Lung (tissue), 12 donors: ENCODE results near the gene SRRD. TPM values are rescaled to one million over a fixed set of nuclear protein-coding genes. Genes with fewer than 3 reads are reported as not detected.

Experiments
- ATAC-seq: fragments of 200-7000 bp; cut with Tn5 transposase; one replicate; pipeline ENCODE4 v1.9.1; 2020; ENCODE audit warnings: moderate number of reproducible peaks; ENCODE audit not compliant: insufficient read depth, low FRiP score
- DNase-seq, 3 donors: peaks; one replicate each; pipeline ENCODE4 v3.0.0-alpha.2; 2013 to 2017
- H3K27ac ChIP-seq, 2 donors: one replicate each; pipeline ENCODE4 v1.5.1; 2013; ENCODE audit warnings: mild to moderate bottlenecking in 2 of 2, moderate library complexity in 2 of 2, control low read depth in 1 of 2, inconsistent platforms in 1 of 2, low read depth in 1 of 2, low read length in 1 of 2
- H3K27me3 ChIP-seq, 3 donors: one replicate each; pipeline ENCODE4 v1.5.1; 2013; ENCODE audit warnings: low read length in 2 of 3; ENCODE audit not compliant: control insufficient read depth in 3 of 3, insufficient read depth in 3 of 3
- H3K36me3 ChIP-seq, 4 donors: one replicate each; pipeline ENCODE4 v1.5.1; 2013; ENCODE audit warnings: low read length in 4 of 4, mild to moderate bottlenecking in 1 of 4, moderate library complexity in 1 of 4; ENCODE audit not compliant: control insufficient read depth in 4 of 4, insufficient read depth in 4 of 4
- H3K4me1 ChIP-seq, 5 donors: one replicate each; pipeline ENCODE4 v1.5.1; 2013; ENCODE audit warnings: low read length in 5 of 5, mild to moderate bottlenecking in 2 of 5, moderate library complexity in 1 of 5; ENCODE audit not compliant: control insufficient read depth in 5 of 5, insufficient read depth in 5 of 5
- H3K4me3 ChIP-seq: one replicate; pipeline ENCODE4 v1.5.1; 2013; ENCODE audit warnings: mild to moderate bottlenecking, control low read depth, moderate library complexity
- H3K9ac ChIP-seq, 2 donors: one replicate each; pipeline ENCODE4 v1.5.1; 2013; ENCODE audit warnings: low read length in 2 of 2, control low read depth in 1 of 2; ENCODE audit not compliant: insufficient read depth in 1 of 2
- H3K9me3 ChIP-seq, 4 donors: one replicate each; pipeline ENCODE4 v1.5.1; 2013; ENCODE audit warnings: low read length in 3 of 4, mild to moderate bottlenecking in 1 of 4, moderate library complexity in 1 of 4; ENCODE audit not compliant: control insufficient read depth in 4 of 4, insufficient read depth in 3 of 4
- WGBS, 2 donors: extraction: QIAGEN DNeasy Blood & Tissue Kit; methylation state at CpG; one replicate each; pipeline ENCODE4 v1.1.7; 2013; 5-methylcytosine and 5-hydroxymethylcytosine counted together
- polyA plus RNA-seq, 2 donors: library from polyadenylated mRNA; stranded (reverse); fragments of 200-250 nt; gene quantifications; one replicate each; pipeline ENCODE4 v1.2.1, GENCODE V29; 2013
- total RNA-seq, 2 donors: library from RNA; depleted of rRNA in 1 of 2; stranded (reverse); fragments of >200 nt in 1 of 2; gene quantifications; one replicate each; pipeline ENCODE4 v1.2.1, GENCODE V29; 2014 to 2021
- TF ChIP-seq, protein P1 (sequence below): IDR thresholded peaks from 2 replicates; pipeline ENCODE4 v1.5.1; 2012; ENCODE audit warnings: mild to moderate bottlenecking; ENCODE audit errors: control extremely low read depth, extremely low read depth
- donor health status: control.
- donor health status: control.
- donor health status: Bipolar disorder and iron deficiency.
- donor health status: healthy.
- donor health status: DM: yes; HTN: yes; CAD: no.

Gene SRRD
- total and polyA plus RNA-seq, 4 donors: 8.5 to 17.6 (median 13.7) TPM

- ATAC-seq: no peak
These were observed 51.4 kb downstream of the SRRD start for GRCh38 chr22:26534874-26535602.

DNA sequence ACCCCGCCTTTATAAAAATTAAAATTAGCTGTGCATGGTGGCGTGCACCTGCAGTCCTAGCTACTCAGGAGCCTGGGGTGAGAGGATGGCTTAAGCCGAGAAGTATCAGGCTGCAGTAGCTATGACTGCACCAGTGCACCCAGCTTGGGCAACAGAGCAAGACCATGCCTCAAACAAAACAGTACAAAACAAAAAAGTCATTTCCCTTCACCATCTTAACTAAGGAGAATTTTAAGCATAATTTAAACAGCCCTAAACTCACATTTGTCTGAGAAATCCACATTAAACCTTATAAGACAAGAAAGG, 51.9 kb downstream of the SRRD start:
- Histone ChIP-seq H3K27ac (no peak overlapping the region), H3K4me3 (no peak overlapping the region), H3K9ac (no peak overlapping the region), H3K36me3 (peaks cover 3 to 24% (median 11%) of the 10 kb centered on the region in 4 donors), H3K27me3 (no peaks in the 10 kb centered on the region), H3K4me1 (peaks cover 0 to 2% (median 0%) of the 10 kb centered on the region in 5 donors), H3K9me3 (no peaks in the 10 kb centered on the region)
- WGBS, 2 donors: 96 to 97% methylated on average over 3 of the region's 3 CpGs
- TF ChIP-seq, protein P1, sequence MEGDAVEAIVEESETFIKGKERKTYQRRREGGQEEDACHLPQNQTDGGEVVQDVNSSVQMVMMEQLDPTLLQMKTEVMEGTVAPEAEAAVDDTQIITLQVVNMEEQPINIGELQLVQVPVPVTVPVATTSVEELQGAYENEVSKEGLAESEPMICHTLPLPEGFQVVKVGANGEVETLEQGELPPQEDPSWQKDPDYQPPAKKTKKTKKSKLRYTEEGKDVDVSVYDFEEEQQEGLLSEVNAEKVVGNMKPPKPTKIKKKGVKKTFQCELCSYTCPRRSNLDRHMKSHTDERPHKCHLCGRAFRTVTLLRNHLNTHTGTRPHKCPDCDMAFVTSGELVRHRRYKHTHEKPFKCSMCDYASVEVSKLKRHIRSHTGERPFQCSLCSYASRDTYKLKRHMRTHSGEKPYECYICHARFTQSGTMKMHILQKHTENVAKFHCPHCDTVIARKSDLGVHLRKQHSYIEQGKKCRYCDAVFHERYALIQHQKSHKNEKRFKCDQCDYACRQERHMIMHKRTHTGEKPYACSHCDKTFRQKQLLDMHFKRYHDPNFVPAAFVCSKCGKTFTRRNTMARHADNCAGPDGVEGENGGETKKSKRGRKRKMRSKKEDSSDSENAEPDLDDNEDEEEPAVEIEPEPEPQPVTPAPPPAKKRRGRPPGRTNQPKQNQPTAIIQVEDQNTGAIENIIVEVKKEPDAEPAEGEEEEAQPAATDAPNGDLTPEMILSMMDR: no peak
- DNase-seq: no peak
- ATAC-seq: no peak

More at GRCh38 chr22:26534874-26535602, 51.4 kb downstream of the SRRD start:
- Histone ChIP-seq H3K36me3 (peaks cover 3 to 20% (median 10%) of the 10 kb centered on the region in 4 donors), H3K4me1 (peaks cover 0 to 2% (median 0%) of the 10 kb centered on the region in 5 donors), H3K4me3 (no peak overlapping the region), H3K9ac (peak overlapping the region in 1 of 2 donors; percentile 47), H3K9me3 (no peaks in the 10 kb centered on the region), H3K27ac (no peak overlapping the region), H3K27me3 (no peaks in the 10 kb centered on the region)
- 47 to 48% methylated on average over 13 of the region's 13 CpGs for whole genome bisulfite sequencing, 2 donors
- TF ChIP-seq, protein P1: no peak
- DNase-seq: no peak

GRCh38 chr22:26536056-26536761, 52.5 kb downstream of the SRRD start:
- H3K4me3 ChIP-seq: no peak overlapping the region
- TF ChIP-seq, protein P1: no peak
- ATAC-seq (no peak), DNase-seq (no peak)
- 94 to 97% methylated on average over 12 of the region's 12 CpGs for WGBS, 2 donors
- peaks cover 0 to 2% (median 0%) of the 10 kb centered on the region in 5 donors for H3K4me1 ChIP-seq
- H3K9me3 ChIP-seq: no peaks in the 10 kb centered on the region
- H3K9ac ChIP-seq: no peak overlapping the region
- no peak overlapping the region for H3K27ac ChIP-seq
- H3K36me3 ChIP-seq: peaks cover 3 to 29% (median 15%) of the 10 kb centered on the region in 4 donors
- no peaks in the 10 kb centered on the region for H3K27me3 ChIP-seq
